Activated T-cell treated with anti-CD3 and anti-CD28 coated beads, Interleukin-2, amount 50 U/mL, for 24 hours (primary cell): Measurements from ENCODE around the gene MDFIC2.
"Not testable (repeated sequence)": the region's sequence is repeated elsewhere in the genome, so short reads cannot be mapped to it uniquely, and the experiment has no call there.

Experiments used
- DNase-seq: peaks from one replicate; pipeline ENCODE4 v3.0.0-alpha.2; 2020
- H3K27ac Mint-ChIP-seq: 2 replicates; pipeline ENCODE4 v1.8.0; 2020; ENCODE audit warnings: mild to moderate bottlenecking, mixed read lengths
- H3K27me3 Mint-ChIP-seq: 2 replicates; pipeline ENCODE4 v1.8.0; 2020; ENCODE audit warnings: mixed read lengths
- H3K36me3 Mint-ChIP-seq: 2 replicates; pipeline ENCODE4 v1.8.0; 2020; ENCODE audit warnings: low read depth, mixed read lengths
- H3K4me1 Mint-ChIP-seq: 2 replicates; pipeline ENCODE4 v1.8.0; 2020; ENCODE audit warnings: low read depth, mixed read lengths
- H3K4me3 Mint-ChIP-seq: 2 replicates; pipeline ENCODE4 v1.8.0; 2020; ENCODE audit warnings: mild to moderate bottlenecking, moderate library complexity, mixed read lengths
- H3K9me3 Mint-ChIP-seq: 2 replicates; pipeline ENCODE4 v1.8.0; 2020; ENCODE audit warnings: mixed read lengths

Gene MDFIC2

GRCh38 chr3:70290431-70291096 is 21.9 kb downstream of the MDFIC2 start:
- H3K27me3 Mint-ChIP-seq: not testable (repeated sequence)

GRCh38 chr3:70281663-70282062 is 30.8 kb downstream of the MDFIC2 start:
- DNase-seq: no peak
- no peaks in the 10 kb centered on the region for H3K36me3 Mint-ChIP-seq

More at GRCh38 chr3:70290431-70291096, 21.9 kb downstream of the MDFIC2 start:
- H3K27ac Mint-ChIP-seq, H3K36me3 Mint-ChIP-seq, H3K4me3 Mint-ChIP-seq, DNase-seq, H3K9me3 Mint-ChIP-seq, H3K4me1 Mint-ChIP-seq: not testable (repeated sequence)

GRCh38 chr3:70277304-70277703 is 35.1 kb downstream of the MDFIC2 start:
- Mint-ChIP-seq H3K27ac (no peak overlapping the region), H3K9me3 (no peaks in the 10 kb centered on the region), H3K4me1 (no peaks in the 10 kb centered on the region), H3K36me3 (no peaks in the 10 kb centered on the region), H3K27me3 (peaks cover 5% of the 10 kb centered on the region), H3K4me3 (no peak overlapping the region)
- DNase-seq: no peak

More at GRCh38 chr3:70281663-70282062, 30.8 kb downstream of the MDFIC2 start:
- no peak overlapping the region for H3K27ac Mint-ChIP-seq
- peaks cover 5% of the 10 kb centered on the region for H3K27me3 Mint-ChIP-seq
- H3K9me3 Mint-ChIP-seq: no peaks in the 10 kb centered on the region
- no peaks in the 10 kb centered on the region for H3K4me1 Mint-ChIP-seq
- no peak overlapping the region for H3K4me3 Mint-ChIP-seq

GRCh38 chr3:70276901-70277300 is 35.5 kb downstream of the MDFIC2 start:
- Mint-ChIP-seq H3K9me3 (no peaks in the 10 kb centered on the region), H3K36me3 (no peaks in the 10 kb centered on the region), H3K4me3 (no peak overlapping the region), H3K4me1 (no peaks in the 10 kb centered on the region), H3K27ac (no peak overlapping the region), H3K27me3 (peaks cover 5% of the 10 kb centered on the region)
- no peak for DNase-seq

- Mint-ChIP-seq H3K36me3 (no peaks in the 10 kb centered on the region), H3K9me3 (no peaks in the 10 kb centered on the region), H3K4me3 (no peak overlapping the region), H3K27me3 (peaks cover 5% of the 10 kb centered on the region), H3K4me1 (no peaks in the 10 kb centered on the region), H3K27ac (no peak overlapping the region)
- DNase-seq: no peak
These were observed 38.9 kb downstream of the MDFIC2 start for GRCh38 chr3:70273492-70273891.

- Mint-ChIP-seq H3K4me1 (no peaks in the 10 kb centered on the region), H3K36me3 (no peaks in the 10 kb centered on the region), H3K4me3 (no peak overlapping the region), H3K9me3 (no peaks in the 10 kb centered on the region), H3K27ac (no peak overlapping the region), H3K27me3 (peaks cover 4% of the 10 kb centered on the region)
- no peak for DNase-seq
These were observed 39.6 kb downstream of the MDFIC2 start for GRCh38 chr3:70272798-70273197.

- DNase-seq: no peak
- Mint-ChIP-seq H3K27ac (no peak overlapping the region), H3K4me1 (no peaks in the 10 kb centered on the region), H3K27me3 (no peaks in the 10 kb centered on the region), H3K4me3 (no peak overlapping the region), H3K36me3 (no peaks in the 10 kb centered on the region), H3K9me3 (no peaks in the 10 kb centered on the region)
These were observed 48.2 kb downstream of the MDFIC2 start for GRCh38 chr3:70264122-70264780.

GRCh38 chr3:70261283-70261682 is 51.2 kb downstream of the MDFIC2 start:
- H3K9me3 Mint-ChIP-seq: no peaks in the 10 kb centered on the region
- DNase-seq: no peak
- H3K36me3 Mint-ChIP-seq: no peaks in the 10 kb centered on the region
- no peaks in the 10 kb centered on the region for H3K27me3 Mint-ChIP-seq
- no peak overlapping the region for H3K27ac Mint-ChIP-seq
- no peak overlapping the region for H3K4me3 Mint-ChIP-seq
- no peaks in the 10 kb centered on the region for H3K4me1 Mint-ChIP-seq

- Mint-ChIP-seq H3K9me3 (no peaks in the 10 kb centered on the region), H3K27ac (no peak overlapping the region), H3K4me3 (no peak overlapping the region), H3K4me1 (no peaks in the 10 kb centered on the region), H3K27me3 (peaks cover 10% of the 10 kb centered on the region), H3K36me3 (no peaks in the 10 kb centered on the region)
- DNase-seq: no peak
These were observed 55.9 kb downstream of the MDFIC2 start for GRCh38 chr3:70256566-70256965.

- Mint-ChIP-seq H3K27ac (no peak overlapping the region), H3K36me3 (no peaks in the 10 kb centered on the region), H3K4me3 (no peak overlapping the region), H3K9me3 (peaks cover 5% of the 10 kb centered on the region), H3K4me1 (no peaks in the 10 kb centered on the region), H3K27me3 (peaks cover 12% of the 10 kb centered on the region)
- no peak for DNase-seq
These were observed 61.9 kb downstream of the MDFIC2 start for GRCh38 chr3:70250492-70250891.

- Mint-ChIP-seq H3K4me3 (no peak overlapping the region), H3K9me3 (peaks cover 5% of the 10 kb centered on the region)
These were observed 62.8 kb downstream of the MDFIC2 start for GRCh38 chr3:70249509-70250160.

GRCh38 chr3:70248856-70249255 is 63.6 kb downstream of the MDFIC2 start:
- no peak for DNase-seq
- no peak overlapping the region for H3K27ac Mint-ChIP-seq
- H3K4me1 Mint-ChIP-seq: no peaks in the 10 kb centered on the region
- peaks cover 15% of the 10 kb centered on the region for H3K27me3 Mint-ChIP-seq
- H3K4me3 Mint-ChIP-seq: no peak overlapping the region
- no peaks in the 10 kb centered on the region for H3K36me3 Mint-ChIP-seq
- H3K9me3 Mint-ChIP-seq: peaks cover 5% of the 10 kb centered on the region

More at GRCh38 chr3:70249509-70250160, 62.8 kb downstream of the MDFIC2 start:
- H3K36me3 Mint-ChIP-seq: no peaks in the 10 kb centered on the region
- DNase-seq: no peak
- H3K27me3 Mint-ChIP-seq: peaks cover 12% of the 10 kb centered on the region
- no peaks in the 10 kb centered on the region for H3K4me1 Mint-ChIP-seq
- H3K27ac Mint-ChIP-seq: no peak overlapping the region

GRCh38 chr3:70247955-70248354 is 64.5 kb downstream of the MDFIC2 start:
- DNase-seq: no peak
- no peaks in the 10 kb centered on the region for H3K4me1 Mint-ChIP-seq

GRCh38 chr3:70245746-70246525 is 66.5 kb downstream of the MDFIC2 start:
- Mint-ChIP-seq H3K4me3 (no peak overlapping the region), H3K36me3 (no peaks in the 10 kb centered on the region), H3K9me3 (peaks cover 5% of the 10 kb centered on the region), H3K27ac (no peak overlapping the region), H3K4me1 (no peaks in the 10 kb centered on the region), H3K27me3 (peaks cover 6% of the 10 kb centered on the region)
- DNase-seq: no peak

More at GRCh38 chr3:70247955-70248354, 64.5 kb downstream of the MDFIC2 start:
- peaks cover 14% of the 10 kb centered on the region for H3K27me3 Mint-ChIP-seq
- H3K9me3 Mint-ChIP-seq: peaks cover 5% of the 10 kb centered on the region
- no peak overlapping the region for H3K4me3 Mint-ChIP-seq
- H3K27ac Mint-ChIP-seq: no peak overlapping the region
- no peaks in the 10 kb centered on the region for H3K36me3 Mint-ChIP-seq
